A549 (cell line): Measurements from ENCODE around the gene SNRPA1. TPM values are rescaled to one million over a fixed set of nuclear protein-coding genes. Genes with fewer than 3 reads are reported as not detected.

Experiments
- ATAC-seq, 2 experiments: fragments of 200-7000 bp in 1 of 2; fragments of >200 bp in 1 of 2; cut with Nextera tagmentation in 1 of 2; cut with Tn5 transposase in 1 of 2; 3 replicates each; pipeline versions ENCODE4 v1.8.0 to v1.9.1; 2018 to 2020; ENCODE audit warnings: mild to moderate bottlenecking in 1 of 2, moderate library complexity in 1 of 2
- CTCF ChIA-PET: fragments of 300-600 bp; sonication (Branson Sonifier 250); formaldehyde crosslinking; extraction: SDS; loops from one replicate; lab custom pipeline; 2021; ENCODE audit warnings: antibody characterized with exemption, inconsistent platforms; lab: Yijun Ruan, JAX
- POLR2A ChIA-PET: fragments of 350-600 bp; formaldehyde crosslinking; extraction: SDS; loops from one replicate; lab custom pipeline; 2021; ENCODE audit warnings: antibody characterized with exemption, inconsistent platforms; lab: Yijun Ruan, JAX
- DNase-seq, 2 experiments: peaks; one replicate each; pipeline versions ENCODE4 v3.0.0 to v3.0.0-alpha.2; 2011 to 2016; ENCODE audit warnings: low read depth in 1 of 2, low spot score in 1 of 2
- FAIRE-seq: peaks from 2 replicates; lab custom pipeline; 2011; peaks lifted over from hg19 to GRCh38; lab: Jason Lieb, UNC
- H3K27ac ChIP-seq, 2 experiments: fragments of >200 bp; sonication (Bioruptor Twin); formaldehyde crosslinking; 3 replicates each; pipeline ENCODE4 v1.5.1; 2016 to 2017
- H3K4me1 ChIP-seq: fragments of >200 bp; sonication (Bioruptor Twin); formaldehyde crosslinking; 3 replicates; pipeline ENCODE4 v1.6.1; 2016
- H3K4me2 ChIP-seq: fragments of >200 bp; sonication (Bioruptor Twin); formaldehyde crosslinking; 3 replicates; pipeline ENCODE4 v1.6.1; 2016
- H3K4me3 ChIP-seq: fragments of >200 bp; sonication (Bioruptor Twin); formaldehyde crosslinking; 3 replicates; pipeline ENCODE4 v1.5.1; 2016
- H3K9me3 ChIP-seq: fragments of >200 bp; sonication (Bioruptor Twin); formaldehyde crosslinking; 3 replicates; pipeline ENCODE4 v1.6.1; 2016
- BHLHE40 ChIP-seq: IDR thresholded peaks from 2 replicates; pipeline ENCODE4 v1.6.1; 2012; ENCODE audit warnings: low read depth, low read length, inconsistent platforms
- CBX8 ChIP-seq: fragments of 200-600 bp; sonication (generic); IDR thresholded peaks from 2 replicates; pipeline ENCODE4 v1.6.1; 2016
- CTCF ChIP-seq: fragments of >200 bp; sonication (Bioruptor Twin); formaldehyde crosslinking; IDR thresholded peaks from 3 replicates; pipeline ENCODE4 v1.5.1; 2016
- EHF ChIP-seq: fragments of 250-450 bp; sonication (Bioruptor Pico); IDR thresholded peaks from 2 replicates; pipeline ENCODE4 v1.5.0; 2020; ENCODE audit warnings: mild to moderate bottlenecking
- EP300 ChIP-seq, 2 experiments: fragments of >200 bp; sonication (Bioruptor Twin); formaldehyde crosslinking; IDR thresholded peaks; 2 replicates in 1 of 2; 3 replicates in 1 of 2; pipeline ENCODE4 v1.6.1; 2016 to 2017
- ESRRA ChIP-seq: fragments of 150-350 bp; IDR thresholded peaks from 2 replicates; pipeline ENCODE4 v1.6.1; 2014; ENCODE audit warnings: mild to moderate bottlenecking, low read length, borderline replicate concordance
- FOSL2 ChIP-seq, 2 experiments: fragments of 450-650 bp in 1 of 2; fragments of >200 bp in 1 of 2; sonication (Bioruptor Twin) in 1 of 2; formaldehyde crosslinking; IDR thresholded peaks; 2 replicates each; pipeline versions ENCODE4 v1.5.0 to v1.6.1; 2016 to 2020; ENCODE audit warnings: mild to moderate bottlenecking in 1 of 2, moderate library complexity in 1 of 2
- HOXA7 ChIP-seq: fragments of 250-450 bp; sonication (Bioruptor Pico); IDR thresholded peaks from 2 replicates; pipeline ENCODE4 v1.5.0; 2020; ENCODE audit warnings: mild to moderate bottlenecking, moderate library complexity
- JUN ChIP-seq, 2 experiments: fragments of >200 bp; sonication (Bioruptor Twin); formaldehyde crosslinking; IDR thresholded peaks; 2 replicates in 1 of 2; 3 replicates in 1 of 2; pipeline ENCODE4 v1.6.1; 2016 to 2017
- JUNB ChIP-seq: fragments of >200 bp; sonication (Bioruptor Twin); formaldehyde crosslinking; IDR thresholded peaks from 2 replicates; pipeline ENCODE4 v1.6.1; 2016
- MAZ ChIP-seq: fragments of 150-350 bp; IDR thresholded peaks from 2 replicates; pipeline ENCODE4 v1.6.1; 2014; ENCODE audit warnings: antibody characterized with exemption, low read depth, low read length, borderline replicate concordance
- NR3C1 ChIP-seq: fragments of >200 bp; sonication (Bioruptor Twin); formaldehyde crosslinking; IDR thresholded peaks from 3 replicates; pipeline ENCODE4 v1.6.1; 2017
- PBX3 ChIP-seq: IDR thresholded peaks from 2 replicates; pipeline ENCODE4 v1.6.1; 2012
- PHF8 ChIP-seq: fragments of 200-600 bp; sonication (generic); IDR thresholded peaks from 2 replicates; pipeline ENCODE4 v1.6.1; 2016; ENCODE audit warnings: low read depth, mild to moderate bottlenecking, antibody characterized with exemption, moderate library complexity, borderline replicate concordance
- POLR2A ChIP-seq: IDR thresholded peaks from 2 replicates; pipeline ENCODE4 v1.6.1; 2012; ENCODE audit warnings: mild to moderate bottlenecking, low read length
- RAD21 ChIP-seq, 2 experiments: fragments of >200 bp in 1 of 2; sonication (Bioruptor Twin) in 1 of 2; formaldehyde crosslinking in 1 of 2; IDR thresholded peaks in 1 of 2; conservative IDR thresholded peaks in 1 of 2; 2 replicates in 1 of 2; 3 replicates in 1 of 2; pipeline ENCODE4 v1.6.1; 2012 to 2018; ENCODE audit warnings: inconsistent platforms in 1 of 2
- RARB ChIP-seq: fragments of 250-450 bp; sonication (Bioruptor Pico); IDR thresholded peaks from 2 replicates; pipeline ENCODE4 v1.8.0; 2021; ENCODE audit warnings: mild to moderate bottlenecking, moderate library complexity
- RCOR1 ChIP-seq: fragments of 150-350 bp; IDR thresholded peaks from 2 replicates; pipeline ENCODE4 v1.6.1; 2014; ENCODE audit warnings: antibody characterized with exemption, low read length, low read depth
- TFCP2L1 ChIP-seq: fragments of 250-450 bp; sonication (Bioruptor Pico); IDR thresholded peaks from 2 replicates; pipeline ENCODE4 v1.5.0; 2021; ENCODE audit warnings: mild to moderate bottlenecking
- TP53 ChIP-seq: fragments of 250-450 bp; sonication (Bioruptor Pico); IDR thresholded peaks from 2 replicates; pipeline ENCODE4 v1.5.0; 2021; ENCODE audit warnings: mild to moderate bottlenecking, moderate library complexity
- ZFP36 ChIP-seq: fragments of 450-650 bp; IDR thresholded peaks from 2 replicates; pipeline ENCODE4 v1.6.1; 2014; ENCODE audit warnings: borderline replicate concordance; ENCODE audit not compliant: partially characterized antibody
- WGBS: methylation state at CpG from one replicate; pipeline ENCODE4 v1.1.6; 2017; ENCODE audit errors: missing lambda C conversion rate; 5-methylcytosine and 5-hydroxymethylcytosine counted together
- polyA plus RNA-seq, 4 experiments: library from polyadenylated mRNA; depleted of rRNA in 3 of 4; stranded (reverse); fragments of >200 nt; fragmentation: RNase III in 1 of 4; extraction: RNeasy Plus Mini Kit Qiagen cat#74134 plus additional on column Dnase treatment in 1 of 4; gene quantifications; 2 replicates in 3 of 4; 3 replicates in 1 of 4; pipeline ENCODE4 v1.2.3, GENCODE V29; 2011 to 2017

Gene SNRPA1
- polyA plus RNA-seq, 2 of the 4 experiments (the other 2 are of a cell fraction): 140 to 177 TPM

- ChIA-PET CTCF (interaction anchor here (0.8 to 3.1 kb wide), 6 partner anchors 10 to 344 kb away, joined by 3 to 15 read pairs (median 6); no protein-coding TSS in a partner anchor), POLR2A (no interaction called here)
- Histone ChIP-seq H3K4me3 (no peak overlapping the region), H3K9me3 (no peaks in the 10 kb centered on the region), H3K27ac (no peak overlapping the region), H3K4me1 (no peaks in the 10 kb centered on the region), H3K4me2 (no peak overlapping the region)
- DNase-seq (no peak), FAIRE-seq (no peak), ATAC-seq (no peak)
- 61% methylated on average over 8 of the region's 10 CpGs for WGBS
- TF ChIP-seq FOSL2 (IDR thresholded peaks at IDR 0.05) (no peak), FOSL2 (CRISPR knock-in tag; IDR thresholded peaks at IDR 0.05) (no peak), ESRRA (no peak), HOXA7 (CRISPR knock-in tag) (no peak), RARB (CRISPR knock-in tag) (no peak), CBX8 (no peak)
These were observed 20.7 kb upstream of the SNRPA1 start for GRCh38 chr15:101315736-101316135.

- Histone ChIP-seq H3K9me3 (no peaks in the 10 kb centered on the region), H3K4me1 (no peaks in the 10 kb centered on the region)
- DNase-seq: no peak
- CTCF ChIA-PET: interaction anchor here (2.2 to 3.1 kb wide), 3 partner anchors 9 to 327 kb away, joined by 8 to 15 read pairs (median 14); no protein-coding TSS in a partner anchor
- 82% methylated on average over 19 of the region's 19 CpGs for WGBS
- no peak for FAIRE-seq
- POLR2A ChIA-PET: no interaction called here
- TF ChIP-seq JUN (IDR thresholded peaks at IDR 0.05) (no peak), PHF8 (no peak), ZFP36 (no peak), EHF (CRISPR knock-in tag) (no peak), TFCP2L1 (CRISPR knock-in tag) (no peak), TP53 (CRISPR knock-in tag) (no peak), PBX3 (no peak), NR3C1 (no peak), BHLHE40 (no peak), ESRRA (no peak), EP300 (IDR thresholded peaks at IDR 0.05) (no peak), MAZ (no peak), RCOR1 (no peak), CTCF (no peak), RAD21 (conservative IDR thresholded peaks at IDR 0.05 in 1 of 2, IDR thresholded peaks at IDR 0.05 in 1 of 2) (no peak), JUNB (no peak), POLR2A (no peak)
- TF ChIP-seq, all 56 proteins: peak for 0
- Histone ChIP-seq H3K4me2 (no peak overlapping the region), H3K4me3 (no peak overlapping the region), H3K27ac (no peak overlapping the region)
- ATAC-seq: no peak; a peak in 1 of 6 replicates
These were observed 19.5 kb upstream of the SNRPA1 start for GRCh38 chr15:101314336-101315125.
